Osteocyte (in vitro differentiated cells): ENCODE results near the gene CD48. TPM values are rescaled to one million over a fixed set of nuclear protein-coding genes. Genes with fewer than 3 reads are reported as not detected.

ENCODE experiments used
- DNase-seq: peaks from one replicate; pipeline ENCODE4 v3.0.0; 2021; ENCODE audit warnings: mixed read lengths; ENCODE audit not compliant: unreplicated experiment; ENCODE audit errors: extremely low spot score
- H3K27ac Mint-ChIP-seq: one replicate; pipeline ENCODE4 v1.8.0; 2021; ENCODE audit warnings: mild to moderate bottlenecking, mixed read lengths; ENCODE audit not compliant: unreplicated experiment
- H3K27me3 Mint-ChIP-seq: one replicate; pipeline ENCODE4 v1.8.0; 2021; ENCODE audit warnings: mixed read lengths; ENCODE audit not compliant: unreplicated experiment
- H3K36me3 Mint-ChIP-seq: one replicate; pipeline ENCODE4 v1.8.0; 2021; ENCODE audit warnings: mixed read lengths; ENCODE audit not compliant: unreplicated experiment
- H3K4me1 Mint-ChIP-seq: one replicate; pipeline ENCODE4 v1.8.0; 2021; ENCODE audit warnings: mixed read lengths; ENCODE audit not compliant: unreplicated experiment
- H3K4me3 Mint-ChIP-seq: one replicate; pipeline ENCODE4 v1.8.0; 2021; ENCODE audit warnings: mild to moderate bottlenecking, moderate library complexity, mixed read lengths; ENCODE audit not compliant: unreplicated experiment
- H3K9me3 Mint-ChIP-seq: one replicate; pipeline ENCODE4 v1.8.0; 2021; ENCODE audit warnings: mixed read lengths; ENCODE audit not compliant: unreplicated experiment
- long read RNA-seq: library from polyadenylated mRNA; unstranded; transcript quantifications from one replicate; pipeline ENCODE4 v2.0.0, GENCODE V29; 2021
- total RNA-seq: library from RNA; stranded (reverse); gene quantifications from 2 replicates; pipeline ENCODE4 v1.2.1, GENCODE V29; 2021
- TF ChIP-seq, protein P1 (sequence below): fragments of 200-600 bp; sonication (generic); IDR thresholded peaks from 2 replicates; pipeline ENCODE4 v1.5.0; 2021; ENCODE audit warnings: antibody characterized with exemption, mild to moderate bottlenecking, moderate library complexity

The CD48 gene, protein sequence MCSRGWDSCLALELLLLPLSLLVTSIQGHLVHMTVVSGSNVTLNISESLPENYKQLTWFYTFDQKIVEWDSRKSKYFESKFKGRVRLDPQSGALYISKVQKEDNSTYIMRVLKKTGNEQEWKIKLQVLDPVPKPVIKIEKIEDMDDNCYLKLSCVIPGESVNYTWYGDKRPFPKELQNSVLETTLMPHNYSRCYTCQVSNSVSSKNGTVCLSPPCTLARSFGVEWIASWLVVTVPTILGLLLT
- not detected in 2 replicates for total RNA-seq
- long read RNA-seq = 0 reads

DNA sequence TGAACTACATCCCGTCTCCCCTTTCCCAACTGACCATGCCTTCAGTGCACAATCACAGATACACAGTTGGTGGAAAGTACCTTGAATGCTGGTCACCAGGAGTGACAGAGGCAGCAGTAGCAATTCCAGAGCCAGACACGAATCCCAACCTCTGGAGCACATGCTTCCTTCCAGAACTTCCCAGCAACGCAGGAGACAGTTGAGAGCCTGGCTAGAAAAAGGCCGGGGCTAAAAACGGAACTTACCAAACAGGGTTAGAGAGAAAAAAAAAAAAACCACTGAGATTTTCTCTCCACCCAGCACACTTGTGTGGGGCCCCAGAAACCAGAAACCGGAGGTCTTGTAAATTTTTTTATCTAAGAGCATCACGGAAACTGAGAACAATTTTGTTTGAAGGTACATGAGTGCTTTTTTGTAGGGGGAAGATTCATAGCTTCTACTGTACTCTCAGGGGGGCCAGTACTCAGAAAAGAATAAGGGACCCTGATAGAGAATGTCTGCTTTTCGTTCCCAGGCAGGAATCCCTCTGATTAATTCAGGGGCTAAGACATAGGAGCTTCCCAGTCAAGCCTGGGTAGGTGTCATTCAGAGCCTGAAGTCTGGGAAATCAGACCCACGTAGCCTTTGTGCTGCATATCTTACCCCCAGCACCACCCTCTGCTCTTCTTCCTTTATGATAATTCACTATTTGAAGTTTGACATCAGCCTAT, at the start of gene CD48:
Gene CD48 (minus strand): TSS at position 221 of the 710 bp plus-strand sequence. CDS start 59 bp downstream, at position 162.
- H3K27me3 Mint-ChIP-seq = peaks cover 2% of the 10 kb centered on the region
- no peak within 1 kb of the TSS for H3K27ac Mint-ChIP-seq
- no peak within 1 kb of the TSS for H3K4me3 Mint-ChIP-seq
- no peaks in the 10 kb centered on the region for H3K4me1 Mint-ChIP-seq
- no peak for DNase-seq
- TF ChIP-seq, protein P1, sequence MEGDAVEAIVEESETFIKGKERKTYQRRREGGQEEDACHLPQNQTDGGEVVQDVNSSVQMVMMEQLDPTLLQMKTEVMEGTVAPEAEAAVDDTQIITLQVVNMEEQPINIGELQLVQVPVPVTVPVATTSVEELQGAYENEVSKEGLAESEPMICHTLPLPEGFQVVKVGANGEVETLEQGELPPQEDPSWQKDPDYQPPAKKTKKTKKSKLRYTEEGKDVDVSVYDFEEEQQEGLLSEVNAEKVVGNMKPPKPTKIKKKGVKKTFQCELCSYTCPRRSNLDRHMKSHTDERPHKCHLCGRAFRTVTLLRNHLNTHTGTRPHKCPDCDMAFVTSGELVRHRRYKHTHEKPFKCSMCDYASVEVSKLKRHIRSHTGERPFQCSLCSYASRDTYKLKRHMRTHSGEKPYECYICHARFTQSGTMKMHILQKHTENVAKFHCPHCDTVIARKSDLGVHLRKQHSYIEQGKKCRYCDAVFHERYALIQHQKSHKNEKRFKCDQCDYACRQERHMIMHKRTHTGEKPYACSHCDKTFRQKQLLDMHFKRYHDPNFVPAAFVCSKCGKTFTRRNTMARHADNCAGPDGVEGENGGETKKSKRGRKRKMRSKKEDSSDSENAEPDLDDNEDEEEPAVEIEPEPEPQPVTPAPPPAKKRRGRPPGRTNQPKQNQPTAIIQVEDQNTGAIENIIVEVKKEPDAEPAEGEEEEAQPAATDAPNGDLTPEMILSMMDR = no peak
- H3K36me3 Mint-ChIP-seq = no peaks in the 10 kb centered on the region
- H3K9me3 Mint-ChIP-seq = no peaks in the 10 kb centered on the region

DNA sequence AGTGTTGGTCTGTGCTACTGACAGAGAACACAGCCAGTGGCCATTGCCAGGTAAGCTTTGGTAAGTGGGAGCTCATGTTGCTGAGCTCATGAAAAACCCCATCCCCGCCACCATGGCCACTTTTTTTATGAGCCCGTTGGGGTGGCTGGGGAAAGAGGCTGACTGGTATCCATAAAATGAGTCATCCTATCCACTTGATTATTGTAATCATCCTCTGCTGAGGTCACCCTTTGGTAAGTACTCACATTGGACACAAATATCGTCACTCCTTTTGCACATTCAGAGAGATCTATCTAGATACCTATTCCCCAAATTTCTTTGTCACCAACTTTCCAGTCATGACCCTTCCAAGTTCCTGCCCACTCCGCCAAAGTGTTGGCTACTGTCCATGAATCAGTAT, 49.4 kb upstream of the CD48 start:
- peak; percentile 42 for DNase-seq
- H3K27me3 Mint-ChIP-seq = no peaks in the 10 kb centered on the region
- TF ChIP-seq, protein P1 = no peak
- H3K9me3 Mint-ChIP-seq = peaks cover 3% of the 10 kb centered on the region
- H3K27ac Mint-ChIP-seq = no peak overlapping the region
- H3K36me3 Mint-ChIP-seq = no peaks in the 10 kb centered on the region
- H3K4me3 Mint-ChIP-seq = no peak overlapping the region
- H3K4me1 Mint-ChIP-seq = no peaks in the 10 kb centered on the region

DNA sequence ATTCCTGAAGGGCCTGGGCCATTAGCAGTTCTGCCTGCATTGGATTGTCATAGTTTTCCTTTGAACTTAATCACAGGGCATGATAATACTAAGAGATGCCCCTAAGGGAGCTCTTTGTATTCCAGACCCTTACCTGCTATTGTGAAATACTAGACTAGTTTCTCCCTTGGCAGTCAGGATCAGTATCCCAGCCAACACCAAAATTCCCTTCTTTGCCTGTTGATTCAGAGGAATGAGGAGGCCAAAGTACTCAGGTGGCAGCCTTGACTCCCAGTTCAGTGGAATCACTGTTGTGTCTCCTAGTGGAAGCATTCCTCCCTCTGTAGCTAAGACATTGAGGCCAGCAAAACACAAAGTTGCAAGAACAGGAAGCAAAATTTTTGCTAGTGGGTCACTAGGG, 48.1 kb upstream of the CD48 start:
- H3K36me3 Mint-ChIP-seq = no peaks in the 10 kb centered on the region
- H3K9me3 Mint-ChIP-seq = no peaks in the 10 kb centered on the region
- peak; percentile 13 for DNase-seq
- no peaks in the 10 kb centered on the region for H3K4me1 Mint-ChIP-seq
- TF ChIP-seq, protein P1 = no peak
- no peak overlapping the region for H3K4me3 Mint-ChIP-seq
- H3K27ac Mint-ChIP-seq = no peak overlapping the region
- no peaks in the 10 kb centered on the region for H3K27me3 Mint-ChIP-seq

DNA sequence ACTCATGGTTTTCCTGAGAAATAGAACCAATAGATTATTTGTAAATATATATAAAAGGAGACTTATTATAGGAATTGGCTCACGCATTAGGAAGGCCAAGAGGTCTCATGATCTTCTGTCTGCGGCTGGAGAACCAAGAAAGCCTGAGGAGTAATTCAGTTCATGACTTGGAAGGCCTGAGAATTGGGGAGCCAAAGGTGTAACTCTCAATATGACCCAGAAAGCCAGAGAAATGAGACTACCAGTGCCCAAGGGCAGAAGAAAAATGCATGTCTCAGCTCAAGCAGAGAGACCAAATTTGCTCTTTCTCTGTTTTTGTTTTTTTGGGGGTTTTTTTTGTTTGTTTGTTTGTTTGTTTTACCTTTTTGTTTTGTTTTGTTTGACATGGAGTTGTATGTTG, 46.9 kb upstream of the CD48 start:
- no peaks in the 10 kb centered on the region for H3K36me3 Mint-ChIP-seq
- H3K4me3 Mint-ChIP-seq = no peak overlapping the region
- H3K9me3 Mint-ChIP-seq = no peaks in the 10 kb centered on the region
- no peaks in the 10 kb centered on the region for H3K27me3 Mint-ChIP-seq
- no peaks in the 10 kb centered on the region for H3K4me1 Mint-ChIP-seq
- TF ChIP-seq, protein P1 = no peak
- no peak overlapping the region for H3K27ac Mint-ChIP-seq
- no peak for DNase-seq

DNA sequence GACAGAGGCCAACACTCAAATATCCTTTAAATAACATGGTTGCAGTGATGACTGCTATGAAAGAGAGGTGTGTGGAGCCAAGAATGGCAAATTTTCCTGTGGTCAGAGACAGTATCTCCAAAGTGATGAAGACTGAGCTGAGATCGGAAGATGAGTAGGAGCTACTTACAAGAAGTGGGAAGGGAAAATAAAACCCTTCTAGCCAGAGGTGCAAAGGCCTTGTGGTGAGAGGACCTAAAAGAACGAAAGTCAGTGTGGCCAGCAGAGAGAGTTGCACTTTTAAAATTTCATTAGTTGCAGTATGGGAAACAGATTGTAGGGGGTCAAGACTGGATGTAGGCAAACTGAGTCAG, 45.2 kb upstream of the CD48 start:
- no peaks in the 10 kb centered on the region for H3K27me3 Mint-ChIP-seq
- no peaks in the 10 kb centered on the region for H3K36me3 Mint-ChIP-seq
- TF ChIP-seq, protein P1 = no peak
- DNase-seq = no peak
- H3K4me3 Mint-ChIP-seq = no peak overlapping the region
- no peaks in the 10 kb centered on the region for H3K4me1 Mint-ChIP-seq
- H3K27ac Mint-ChIP-seq = no peak overlapping the region
- no peaks in the 10 kb centered on the region for H3K9me3 Mint-ChIP-seq
